ENCODE data around the gene ATP13A2.

- no peak for TF ChIP-seq CTCF (IDR thresholded peaks at IDR 0.05)
- TF ChIP-seq POLR2A (IDR thresholded peaks at IDR 0.05) = no peak
These were observed 19.7 kb upstream of the ATP13A2 start for GRCh38 chr1:17031436-17031835.
